Fibroblast of mammary gland (primary cell): ENCODE results near the gene CFAP52.
A peak's percentile ranks its signal among the peaks of the same experiment; 100 is the strongest.

Experiments used
- DNase-seq: peaks from one replicate; pipeline ENCODE4 v3.0.0-alpha.2; 2010; ENCODE audit warnings: low read depth
- H3K4me3 ChIP-seq: 2 replicates; pipeline ENCODE4 v1.5.1; 2011; ENCODE audit warnings: low read depth, mild to moderate bottlenecking, low read length, moderate library complexity; ENCODE audit not compliant: control insufficient read depth
- CTCF ChIP-seq: conservative IDR thresholded peaks from 2 replicates; pipeline ENCODE4 v1.5.1; 2011; ENCODE audit warnings: low read depth, low read length, inconsistent platforms; ENCODE audit not compliant: control insufficient read depth, insufficient read depth

Gene CFAP52

GRCh38 chr17:9643611-9644010 lies 67.2 kb downstream of the CFAP52 start:
- no peak for DNase-seq
- no peak overlapping the region for H3K4me3 ChIP-seq

GRCh38 chr17:9644910-9645751 lies 68.7 kb downstream of the CFAP52 start, which contains the start of gene USP43:
Gene USP43, plus strand, starts transcription at chr17:9645517. Its CDS starts 116 bp downstream, at chr17:9645633.
- H3K4me3 ChIP-seq: peak within 1 kb of the TSS; percentile 37
- no peak for TF ChIP-seq CTCF
- peak; percentile 6 for DNase-seq

More at GRCh38 chr17:9643611-9644010, 67.2 kb downstream of the CFAP52 start:
- no peak for TF ChIP-seq CTCF

GRCh38 chr17:9645851-9646545 lies 69.6 kb downstream of the CFAP52 start:
- peak overlapping the region; percentile 7 for H3K4me3 ChIP-seq
- peak; percentile 6 for DNase-seq
- no peak for TF ChIP-seq CTCF

GRCh38 chr17:9646546-9646885 lies 70.1 kb downstream of the CFAP52 start:
- DNase-seq: no peak
- no peak overlapping the region for H3K4me3 ChIP-seq

GRCh38 chr17:9647014-9647413 lies 70.6 kb downstream of the CFAP52 start:
- TF ChIP-seq CTCF: no peak
- no peak for DNase-seq
- no peak overlapping the region for H3K4me3 ChIP-seq

More at GRCh38 chr17:9646546-9646885, 70.1 kb downstream of the CFAP52 start:
- TF ChIP-seq CTCF: no peak

- TF ChIP-seq CTCF: no peak
- DNase-seq: no peak
- no peak overlapping the region for H3K4me3 ChIP-seq
These were observed 72.2 kb downstream of the CFAP52 start for GRCh38 chr17:9648521-9649110.
